ENCODE results near the gene TMEM126A. TPM values are rescaled to one million over a fixed set of nuclear protein-coding genes. Genes with fewer than 3 reads are reported as not detected.
A peak's percentile ranks its signal among the peaks of the same experiment; 100 is the strongest.
"Not testable (repeated sequence)": the region's sequence is repeated elsewhere in the genome, so short reads cannot be mapped to it uniquely, and the experiment has no call there.

The TMEM126A gene
- total RNA-seq, 1 experiment from 2014 or later: 64.4 TPM

GRCh38 chr11:85658180-85658579 is 10.4 kb downstream of the TMEM126A start:
- no peak for DNase-seq (ENCODE audit: low read depth)

GRCh38 chr11:85661972-85662664 is 14.4 kb downstream of the TMEM126A start:
- DNase-seq (ENCODE audit: low read depth): no peak

- DNase-seq (ENCODE audit: low read depth): no peak
These were observed 15.4 kb downstream of the TMEM126A start for GRCh38 chr11:85663080-85663752.

- peak; percentile 63 for DNase-seq (ENCODE audit: low read depth)
These were observed 16.2 kb downstream of the TMEM126A start for GRCh38 chr11:85663753-85664614.

- peak; percentile 96 for DNase-seq (ENCODE audit: low read depth)
These were observed 17.1 kb downstream of the TMEM126A start, which contains the start of gene CREBZF for GRCh38 chr11:85664615-85665481. TSS of gene CREBZF (minus strand) at chr11:85665129. CDS start at chr11:85664875, 254 bp downstream.

GRCh38 chr11:85665733-85666132 is 18.0 kb downstream of the TMEM126A start:
- no peak for DNase-seq (ENCODE audit: low read depth)

- no peak for DNase-seq (ENCODE audit: low read depth)
These were observed 18.9 kb downstream of the TMEM126A start for GRCh38 chr11:85666687-85667086.

GRCh38 chr11:85668157-85668556 is 20.4 kb downstream of the TMEM126A start:
- no peak for DNase-seq (ENCODE audit: low read depth)

GRCh38 chr11:85670949-85671663 is 23.3 kb downstream of the TMEM126A start:
- DNase-seq (ENCODE audit: low read depth): not testable (repeated sequence)

GRCh38 chr11:85672105-85672902 is 24.5 kb downstream of the TMEM126A start:
- DNase-seq (ENCODE audit: low read depth): no peak

GRCh38 chr11:85673393-85673792 is 25.6 kb downstream of the TMEM126A start:
- DNase-seq (ENCODE audit: low read depth): no peak

GRCh38 chr11:85679576-85679975 is 31.8 kb downstream of the TMEM126A start:
- DNase-seq (ENCODE audit: low read depth): no peak

GRCh38 chr11:85680897-85681296 is 33.1 kb downstream of the TMEM126A start:
- DNase-seq (ENCODE audit: low read depth): peak; percentile 4

GRCh38 chr11:85682330-85683305 is 34.9 kb downstream of the TMEM126A start:
- peak; percentile 76 for DNase-seq (ENCODE audit: low read depth)

GRCh38 chr11:85685125-85685819 is 37.5 kb downstream of the TMEM126A start:
- peak; percentile 9 for DNase-seq (ENCODE audit: low read depth)

GRCh38 chr11:85685820-85686459 is 38.2 kb downstream of the TMEM126A start, which contains the start of gene CCDC89:
TSS of gene CCDC89 (minus strand) at chr11:85686195. CDS start at chr11:85686130, 65 bp downstream.
- DNase-seq (ENCODE audit: low read depth): peak; percentile 89

GRCh38 chr11:85694385-85694980 is 46.7 kb downstream of the TMEM126A start:
- DNase-seq (ENCODE audit: low read depth): no peak
